NCI-H524 (cell line): ENCODE results near the gene DKK2.

Source experiments
- DNase-seq, 2 experiments: peaks; one replicate each; lab custom pipeline; 2025; lab: John Stamatoyannopoulos, UW

Gene DKK2

GRCh38 chr4:107017443-107018343 lies 18.4 kb downstream of the DKK2 start:
- DNase-seq = no peak

GRCh38 chr4:107011312-107011711 lies 24.8 kb downstream of the DKK2 start:
- no peak for DNase-seq

- DNase-seq = no peak
These were observed 26.7 kb downstream of the DKK2 start for GRCh38 chr4:107009196-107009968.

- no peak for DNase-seq
These were observed 28.0 kb downstream of the DKK2 start for GRCh38 chr4:107008115-107008514.

GRCh38 chr4:107006218-107006617 lies 29.9 kb downstream of the DKK2 start:
- no peak for DNase-seq

GRCh38 chr4:106996490-106996889 lies 39.6 kb downstream of the DKK2 start:
- DNase-seq = no peak

- no peak for DNase-seq
These were observed 42.3 kb downstream of the DKK2 start for GRCh38 chr4:106993827-106994226.

GRCh38 chr4:106987311-106987710 lies 48.8 kb downstream of the DKK2 start:
- DNase-seq = no peak

GRCh38 chr4:106986486-106986885 lies 49.6 kb downstream of the DKK2 start:
- DNase-seq = peak in 1 of 2 experiments; percentile 8

- DNase-seq = no peak
These were observed 50.3 kb downstream of the DKK2 start for GRCh38 chr4:106985830-106986229.

GRCh38 chr4:106982711-106983211 lies 53.4 kb downstream of the DKK2 start:
- no peak for DNase-seq

GRCh38 chr4:106981431-106981830 lies 54.7 kb downstream of the DKK2 start:
- no peak for DNase-seq

- DNase-seq = no peak
These were observed 56.6 kb downstream of the DKK2 start for GRCh38 chr4:106979476-106979875.

- DNase-seq = no peak
These were observed 57.9 kb downstream of the DKK2 start for GRCh38 chr4:106978046-106978774.

- DNase-seq = peak in 1 of 2 experiments; percentile 24
These were observed 64.5 kb downstream of the DKK2 start for GRCh38 chr4:106971636-106972035.

GRCh38 chr4:106967892-106968291 lies 68.2 kb downstream of the DKK2 start:
- DNase-seq = no peak

GRCh38 chr4:106953036-106953705 lies 82.9 kb downstream of the DKK2 start:
- DNase-seq = peak; percentile 67 to 81

GRCh38 chr4:106951891-106952290 lies 84.2 kb downstream of the DKK2 start:
- DNase-seq = no peak

GRCh38 chr4:106941841-106942240 lies 94.3 kb downstream of the DKK2 start:
- no peak for DNase-seq

GRCh38 chr4:106930522-106930921 lies 105.6 kb downstream of the DKK2 start:
- no peak for DNase-seq

GRCh38 chr4:106929248-106929647 lies 106.9 kb downstream of the DKK2 start:
- DNase-seq = no peak

GRCh38 chr4:106914223-106914622 lies 121.9 kb downstream of the DKK2 start:
- DNase-seq = no peak
